ENCODE data around the gene PDAP1. TPM values are rescaled to one million over a fixed set of nuclear protein-coding genes. Genes with fewer than 3 reads are reported as not detected.

The PDAP1 gene
- total RNA-seq, 1 donor from 2014 or later = 105 TPM

- peak overlapping the region; percentile 79 for H3K27ac Mint-ChIP-seq
- H3K4me1 Mint-ChIP-seq = peaks cover 41% of the 10 kb centered on the region
- ChIA-PET POLR2A (interaction anchor here (0.5 to 10.5 kb wide), 18 partner anchors 8 to 1515 kb away, joined by 3 to 189 read pairs (median 5); partner anchors contain the start of genes BUD31, CPSF4, MCM7 and PDAP1), CTCF (interaction anchor here (0.7 kb wide), 1 partner anchor 34 kb away, joined by 3 read pairs; the partner anchor contains the start of genes BUD31 and PDAP1)
- intact Hi-C loops (cut with micrococcal nuclease) = loop anchor here (2.0 to 10.0 kb wide), 4 partner anchors 64 to 180 kb away; partner anchors contain the start of genes ATP5MF, CPSF4, FAM200A and PTCD1
- peak overlapping the region; percentile 83 for H3K4me3 Mint-ChIP-seq
- no peaks in the 10 kb centered on the region for H3K9me3 Mint-ChIP-seq
- peak; percentile 72 for DNase-seq
- H3K36me3 Mint-ChIP-seq (ENCODE audit: low read depth) = peaks cover 21% of the 10 kb centered on the region
- ATAC-seq (ENCODE audit: low read depth) = peak; percentile 49
- TF ChIP-seq CTCF (IDR thresholded peaks at IDR 0.05) = no peak
- no peaks in the 10 kb centered on the region for H3K27me3 Mint-ChIP-seq
Measured at GRCh38 chr7:99375070-99375807, 33.2 kb downstream of the PDAP1 start.

GRCh38 chr7:99374111-99375064, 34.0 kb downstream of the PDAP1 start, which contains the start of gene ARPC1B:
Gene ARPC1B, plus strand, starts transcription at chr7:99374730. Its CDS starts 10,985 bp downstream, at chr7:99385715.
- Mint-ChIP-seq H3K4me1 (peaks cover 33% of the 10 kb centered on the region), H3K9me3 (no peaks in the 10 kb centered on the region), H3K27me3 (no peaks in the 10 kb centered on the region), H3K36me3 (ENCODE audit: low read depth) (peaks cover 18% of the 10 kb centered on the region), H3K27ac (peak within 1 kb of the TSS; percentile 79), H3K4me3 (peak within 1 kb of the TSS; percentile 83)
- CTCF ChIA-PET = interaction anchor here (0.7 to 2.3 kb wide), 3 partner anchors 13 to 35 kb away, joined by 3 to 6 read pairs (median 3); partner anchors contain the start of gene BUD31
- DNase-seq (peak; percentile 78), ATAC-seq (ENCODE audit: low read depth) (peak; percentile 74)
- POLR2A ChIA-PET = interaction anchor here (0.6 to 10.5 kb wide), 15 partner anchors 12 to 496 kb away, joined by 3 to 189 read pairs (median 6); partner anchors contain the start of genes BUD31, PDAP1, PTCD1 and TRRAP
- intact Hi-C loops (cut with micrococcal nuclease) = loop anchor here (1.0 to 10.0 kb wide), 8 partner anchors 9 to 180 kb away; partner anchors contain the start of genes ARPC1A, ATP5MF, BUD31 and CPSF4
- TF ChIP-seq CTCF (IDR thresholded peaks at IDR 0.05) = no peak

- H3K27me3 Mint-ChIP-seq = no peaks in the 10 kb centered on the region
- no peak for ATAC-seq (ENCODE audit: low read depth)
- H3K4me1 Mint-ChIP-seq = peaks cover 26% of the 10 kb centered on the region
- CTCF ChIA-PET = interaction anchor here (0.7 to 2.3 kb wide), 3 partner anchors 14 to 36 kb away, joined by 3 to 6 read pairs (median 3); partner anchors contain the start of gene BUD31
- POLR2A ChIA-PET = interaction anchor here (0.6 to 10.5 kb wide), 10 partner anchors 7 to 132 kb away, joined by 3 to 189 read pairs (median 5); partner anchors contain the start of genes BUD31, PDAP1 and ZKSCAN5
- TF ChIP-seq CTCF (IDR thresholded peaks at IDR 0.05) = no peak
- H3K9me3 Mint-ChIP-seq = no peaks in the 10 kb centered on the region
- DNase-seq = no peak
- peak overlapping the region; percentile 80 for H3K4me3 Mint-ChIP-seq
- H3K36me3 Mint-ChIP-seq (ENCODE audit: low read depth) = peaks cover 13% of the 10 kb centered on the region
- intact Hi-C loops (cut with micrococcal nuclease) = loop anchor here (1.0 to 10.0 kb wide), 8 partner anchors 10 to 181 kb away; partner anchors contain the start of genes ARPC1A, ATP5MF, BUD31 and CPSF4
- peak overlapping the region; percentile 69 for H3K27ac Mint-ChIP-seq
Measured at GRCh38 chr7:99373091-99374066, 35.0 kb downstream of the PDAP1 start.
